Fibroblast of upper back skin (primary cell): ENCODE results near the gene UBC.

Experiments used
- DNase-seq: peaks from one replicate; pipeline ENCODE4 v3.0.0-alpha.2; 2013

UBC gene

DNA sequence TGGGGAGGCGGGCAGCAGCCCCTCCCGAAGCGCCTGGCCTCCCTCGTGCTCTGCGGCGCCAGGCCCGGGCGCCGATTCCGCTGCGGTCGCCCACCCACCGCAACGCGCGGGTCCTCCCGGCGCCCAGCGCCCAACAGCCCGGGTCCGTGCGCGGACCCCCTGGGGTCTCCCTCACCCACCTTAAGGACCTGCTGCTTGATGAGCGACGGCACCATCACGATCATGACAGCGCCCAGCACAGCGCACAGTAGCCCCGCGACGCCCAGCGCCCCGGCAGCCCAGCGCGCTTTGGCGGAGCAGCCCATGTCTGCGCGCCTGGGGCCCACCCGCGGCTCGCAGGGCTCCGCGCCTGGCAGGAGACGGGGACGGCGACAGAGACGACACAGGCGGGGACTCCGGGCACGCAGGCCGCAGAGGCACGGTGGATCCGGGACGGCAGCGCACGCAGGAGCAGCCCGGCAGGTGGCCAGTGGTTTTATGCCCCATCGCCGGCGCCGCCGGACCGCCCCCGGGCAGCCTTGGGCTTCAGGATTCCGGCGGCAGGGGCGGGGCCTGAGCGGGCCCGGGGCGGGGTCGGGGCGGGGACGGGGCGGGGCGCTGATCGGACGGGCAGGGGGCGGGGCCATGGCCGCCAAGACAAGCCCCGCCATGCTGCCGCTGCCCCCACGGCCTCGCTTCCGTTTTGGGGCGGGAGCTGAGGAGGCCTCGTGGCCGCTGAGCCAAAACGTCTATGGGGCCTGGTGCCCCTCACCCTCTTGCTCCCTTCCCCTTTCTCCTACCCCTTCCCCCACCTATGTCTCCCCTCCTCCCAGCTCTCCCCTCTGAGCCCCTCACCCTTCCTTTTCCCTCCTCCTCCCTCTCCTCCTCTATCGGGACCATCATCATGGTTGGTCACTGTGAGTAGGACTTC, 50.8 kb downstream of the UBC start, which contains the start of gene SCARB1:
Gene SCARB1, minus strand, starts transcription at position 449 of the 910 bp plus-strand sequence. Its CDS starts 144 bp downstream, at position 305.
- DNase-seq = peak; percentile 79

DNA sequence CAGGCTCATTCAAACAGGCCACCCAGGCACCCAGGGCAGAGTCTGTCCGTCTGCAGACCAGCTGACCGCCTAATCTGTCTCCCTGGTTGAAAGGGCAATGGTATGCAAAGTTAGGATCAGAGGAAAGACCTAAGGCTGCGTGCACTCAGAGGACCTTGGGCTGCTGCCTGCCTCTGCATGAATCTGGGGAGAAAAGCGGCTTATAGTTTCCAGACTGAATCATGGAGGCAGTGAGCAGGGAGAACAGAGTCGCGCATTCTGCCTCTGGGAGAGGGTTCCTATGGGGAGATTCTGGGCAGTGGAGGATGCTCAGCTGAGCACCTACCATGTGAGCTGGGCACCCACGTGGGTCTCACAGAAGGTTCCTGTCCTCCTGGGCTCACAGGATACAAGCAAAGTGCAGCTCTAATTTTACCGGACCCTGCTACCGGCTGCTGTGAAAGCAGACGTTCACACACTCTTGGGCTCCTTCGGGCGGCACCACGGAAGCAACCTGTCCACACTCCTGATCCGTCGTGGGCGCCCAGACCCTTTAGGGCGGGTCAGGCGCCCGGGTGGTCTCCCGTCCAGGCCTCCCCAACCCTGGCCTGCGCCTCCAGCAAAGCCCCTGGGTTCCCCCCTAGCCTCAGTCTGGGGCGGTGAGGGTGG, 51.6 kb downstream of the UBC start:
- DNase-seq = peak; percentile 7

DNA sequence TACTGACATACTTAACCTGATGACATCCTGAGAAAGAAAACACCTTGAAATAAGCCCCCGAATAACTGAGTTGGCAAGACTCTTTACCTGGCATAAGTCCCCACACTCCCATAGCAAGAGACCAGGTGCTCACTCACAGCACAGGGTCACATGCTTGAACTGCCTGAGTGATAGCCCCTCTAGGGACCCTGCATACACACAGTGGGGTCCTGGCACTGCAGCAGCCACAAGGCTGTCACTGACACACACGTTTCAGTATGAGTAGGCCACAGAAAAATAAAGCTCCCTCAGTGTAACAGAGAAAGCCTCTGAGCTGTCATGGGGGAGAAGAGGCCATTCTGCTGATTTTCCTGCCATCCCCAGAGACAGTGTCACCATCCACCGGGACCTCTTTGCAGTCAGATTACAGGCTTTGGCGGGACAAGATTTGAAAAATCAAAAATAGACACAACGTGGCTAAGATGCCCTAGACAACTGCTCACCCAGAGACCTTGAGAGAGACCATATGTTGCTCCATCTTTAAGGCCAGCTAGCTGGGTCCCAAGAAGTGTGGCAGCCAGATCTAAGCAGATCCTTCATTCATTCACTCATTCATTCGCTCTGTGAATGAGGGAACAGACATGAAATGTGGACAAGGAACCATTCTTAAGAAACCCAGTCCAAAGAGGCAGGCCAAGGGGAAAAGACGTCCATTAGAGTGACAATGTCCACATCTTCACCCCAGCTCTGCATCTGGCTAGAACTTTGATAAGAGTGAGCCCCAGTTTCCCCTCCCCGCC, 52.4 kb downstream of the UBC start:
- DNase-seq = no peak
